HUES64 (cell line): Measurements from ENCODE around the gene BTBD8.
"Not testable (repeated sequence)": the region's sequence is repeated elsewhere in the genome, so short reads cannot be mapped to it uniquely, and the experiment has no call there.

Source experiments
- H3K27ac ChIP-seq: 2 replicates; pipeline ENCODE4 v1.7.0; 2013; ENCODE audit warnings: low read depth, low read length, inconsistent platforms
- H3K27me3 ChIP-seq: 2 replicates; pipeline ENCODE4 v1.6.1; 2013; ENCODE audit warnings: mild to moderate bottlenecking, low read length; ENCODE audit not compliant: insufficient read depth
- H3K36me3 ChIP-seq: 2 replicates; pipeline ENCODE4 v1.6.1; 2013; ENCODE audit warnings: mild to moderate bottlenecking, low read length; ENCODE audit not compliant: insufficient read depth
- H3K4me1 ChIP-seq: 2 replicates; pipeline ENCODE4 v1.6.1; 2013; ENCODE audit warnings: mild to moderate bottlenecking, low read length, moderate library complexity; ENCODE audit not compliant: insufficient read depth
- H3K4me3 ChIP-seq: 2 replicates; pipeline ENCODE4 v1.5.1; 2013; ENCODE audit warnings: mild to moderate bottlenecking, low read length, moderate library complexity
- H3K9ac ChIP-seq: 2 replicates; pipeline ENCODE4 v1.6.1; 2013; ENCODE audit warnings: mild to moderate bottlenecking, low read depth, low read length
- H3K9me3 ChIP-seq: 2 replicates; pipeline ENCODE4 v1.6.1; 2013; ENCODE audit warnings: low read depth, low read length; ENCODE audit not compliant: insufficient read depth
- WGBS: fragments of 150-250, 120-280 bp; methylation state at CpG from one replicate; pipeline ENCODE4 v1.1.7; 2013; ENCODE audit warnings: missing lambda C conversion rate; 5-methylcytosine and 5-hydroxymethylcytosine counted together

Gene BTBD8

GRCh38 chr1:92066321-92066720, 13.8 kb upstream of the BTBD8 start:
- H3K27ac ChIP-seq: no peak overlapping the region
- 96% methylated on average over 8 of the region's 8 CpGs for WGBS
- no peak overlapping the region for H3K4me3 ChIP-seq
- no peaks in the 10 kb centered on the region for H3K27me3 ChIP-seq
- H3K9me3 ChIP-seq: no peaks in the 10 kb centered on the region
- no peak overlapping the region for H3K9ac ChIP-seq
- peaks cover 3% of the 10 kb centered on the region; the same call in 1 of the 2 replicates for H3K4me1 ChIP-seq
- no peaks in the 10 kb centered on the region for H3K36me3 ChIP-seq

- Histone ChIP-seq H3K27me3 (no peaks in the 10 kb centered on the region), H3K9me3 (no peaks in the 10 kb centered on the region), H3K27ac (no peak overlapping the region), H3K36me3 (no peaks in the 10 kb centered on the region), H3K4me3 (no peak overlapping the region), H3K4me1 (peaks cover 3% of the 10 kb centered on the region; the same call in 1 of the 2 replicates), H3K9ac (no peak overlapping the region)
- WGBS: 85% methylated on average over 2 of the region's 2 CpGs
Observed at GRCh38 chr1:92070892-92071291, 9.3 kb upstream of the BTBD8 start.

GRCh38 chr1:92074446-92074845, 5.7 kb upstream of the BTBD8 start:
- H3K36me3 ChIP-seq, H3K9me3 ChIP-seq, H3K4me3 ChIP-seq, H3K4me1 ChIP-seq, H3K27ac ChIP-seq, H3K9ac ChIP-seq, H3K27me3 ChIP-seq: not testable (repeated sequence)

DNA sequence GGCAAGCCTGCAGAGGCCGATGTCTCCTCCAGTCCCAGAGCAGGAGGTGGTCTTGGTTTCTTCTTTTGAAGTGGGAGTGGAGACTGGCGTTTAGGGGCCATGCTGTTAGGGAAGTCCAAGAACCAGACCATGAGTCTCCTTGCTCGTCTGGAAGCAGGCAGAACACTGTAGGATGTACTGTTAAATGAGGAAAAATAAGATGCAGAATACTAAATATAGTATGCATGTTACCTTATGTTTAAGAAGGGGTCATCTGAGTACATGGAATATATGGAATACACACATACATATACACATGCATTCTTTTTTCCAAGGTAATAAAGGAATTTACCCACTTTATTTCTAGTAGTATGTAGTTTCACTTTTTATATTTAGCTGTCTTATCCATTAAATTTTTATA, 4.8 kb upstream of the BTBD8 start, which contains the start of gene SETSIP:
TSS of gene SETSIP (minus strand) at position 101 of the 400 bp plus-strand sequence. CDS start at position 101, 0 bp downstream.
- Histone ChIP-seq H3K27ac (no peak within 1 kb of the TSS), H3K36me3 (no peaks in the 10 kb centered on the region), H3K4me1 (peaks cover 3% of the 10 kb centered on the region; the same call in 1 of the 2 replicates), H3K4me3 (no peak within 1 kb of the TSS), H3K27me3 (no peaks in the 10 kb centered on the region), H3K9me3 (no peaks in the 10 kb centered on the region), H3K9ac (no peak within 1 kb of the TSS)
- WGBS: 88% methylated on average over 3 of the region's 3 CpGs

GRCh38 chr1:92076363-92076762, 3.8 kb upstream of the BTBD8 start:
- no peaks in the 10 kb centered on the region for H3K27me3 ChIP-seq
- no peak overlapping the region for H3K4me3 ChIP-seq
- no peaks in the 10 kb centered on the region for H3K36me3 ChIP-seq
- H3K27ac ChIP-seq: no peak overlapping the region
- H3K9me3 ChIP-seq: no peaks in the 10 kb centered on the region
- WGBS: 96% methylated on average over 5 of the region's 5 CpGs
- no peaks in the 10 kb centered on the region for H3K4me1 ChIP-seq
- H3K9ac ChIP-seq: no peak overlapping the region

DNA sequence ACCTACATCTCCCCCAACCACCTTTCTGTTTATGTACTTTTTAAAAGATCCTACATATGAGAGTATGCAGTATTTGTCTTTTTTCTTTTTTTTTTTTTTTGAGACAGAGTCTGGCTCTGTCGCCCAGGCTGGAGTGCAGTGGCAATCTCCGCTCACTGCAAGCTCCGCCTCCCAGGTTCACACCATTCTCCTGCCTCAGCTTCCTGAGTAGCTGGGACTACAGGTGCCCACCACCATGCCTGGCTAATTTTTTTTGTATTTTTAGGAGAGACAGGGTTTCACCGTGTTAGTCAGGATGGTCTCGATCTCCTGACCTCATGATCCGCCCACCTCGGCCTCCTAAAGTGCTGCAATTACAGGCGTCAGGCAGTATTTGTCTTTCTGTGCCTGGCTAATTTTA, 2.1 kb upstream of the BTBD8 start:
- not testable (repeated sequence) for H3K4me3 ChIP-seq, H3K27ac ChIP-seq, H3K9me3 ChIP-seq, H3K9ac ChIP-seq, H3K36me3 ChIP-seq, H3K27me3 ChIP-seq, H3K4me1 ChIP-seq
- WGBS: 98% methylated on average over 8 of the region's 8 CpGs

- Histone ChIP-seq H3K4me3 (peak overlapping the region; percentile 71), H3K9ac (no peak overlapping the region), H3K36me3 (no peaks in the 10 kb centered on the region), H3K4me1 (no peaks in the 10 kb centered on the region), H3K9me3 (peaks cover 3% of the 10 kb centered on the region; the same call in 1 of the 2 replicates), H3K27ac (peak overlapping the region; percentile 82; the same call in 1 of the 2 replicates), H3K27me3 (no peaks in the 10 kb centered on the region)
- WGBS: 90% methylated on average over 6 of the region's 7 CpGs
Observed at GRCh38 chr1:92079441-92079840, 704 bp upstream of the BTBD8 start.

DNA sequence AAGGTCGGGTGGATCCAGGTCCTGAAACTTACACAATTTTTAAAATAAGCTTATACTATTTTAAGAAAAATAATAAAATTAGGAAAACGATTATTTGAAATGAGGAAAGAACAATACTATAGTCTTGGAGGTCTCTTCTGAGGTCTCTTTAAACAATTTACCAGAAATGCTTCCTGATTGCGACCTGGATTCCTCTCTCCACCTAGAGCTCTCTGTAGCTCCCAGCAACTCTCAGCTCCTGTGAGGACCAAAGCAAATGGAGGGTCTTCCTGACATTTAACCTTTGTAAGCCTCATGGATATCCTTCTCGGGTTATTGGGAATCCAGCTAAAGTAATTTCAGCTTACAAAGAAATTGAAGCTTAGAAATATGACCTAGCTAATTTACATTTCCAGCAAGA, 886 bp downstream of the BTBD8 start:
- peak overlapping the region; percentile 74 for H3K9ac ChIP-seq
- H3K27ac ChIP-seq: peak overlapping the region; percentile 82; the same call in 1 of the 2 replicates
- peaks cover 17% of the 10 kb centered on the region for H3K9me3 ChIP-seq
- H3K4me1 ChIP-seq: no peaks in the 10 kb centered on the region
- peak overlapping the region; percentile 71 for H3K4me3 ChIP-seq
- no peaks in the 10 kb centered on the region for H3K36me3 ChIP-seq
- H3K27me3 ChIP-seq: no peaks in the 10 kb centered on the region
- WGBS: 59% methylated on average over 3 of the region's 4 CpGs

- Histone ChIP-seq H3K4me3 (no peak overlapping the region), H3K27ac (no peak overlapping the region), H3K9ac (no peak overlapping the region), H3K9me3 (peaks cover 25% of the 10 kb centered on the region), H3K36me3 (no peaks in the 10 kb centered on the region), H3K4me1 (no peaks in the 10 kb centered on the region), H3K27me3 (no peaks in the 10 kb centered on the region)
- WGBS: 92% methylated on average over 1 of the region's 1 CpG
Observed at GRCh38 chr1:92084651-92085050, 4.5 kb downstream of the BTBD8 start.

GRCh38 chr1:92085727-92086126, 5.6 kb downstream of the BTBD8 start:
- Histone ChIP-seq H3K27ac (no peak overlapping the region), H3K4me3 (no peak overlapping the region), H3K36me3 (no peaks in the 10 kb centered on the region), H3K4me1 (no peaks in the 10 kb centered on the region), H3K9ac (no peak overlapping the region), H3K27me3 (no peaks in the 10 kb centered on the region), H3K9me3 (peaks cover 25% of the 10 kb centered on the region)
- 93% methylated on average over 4 of the region's 4 CpGs for WGBS

DNA sequence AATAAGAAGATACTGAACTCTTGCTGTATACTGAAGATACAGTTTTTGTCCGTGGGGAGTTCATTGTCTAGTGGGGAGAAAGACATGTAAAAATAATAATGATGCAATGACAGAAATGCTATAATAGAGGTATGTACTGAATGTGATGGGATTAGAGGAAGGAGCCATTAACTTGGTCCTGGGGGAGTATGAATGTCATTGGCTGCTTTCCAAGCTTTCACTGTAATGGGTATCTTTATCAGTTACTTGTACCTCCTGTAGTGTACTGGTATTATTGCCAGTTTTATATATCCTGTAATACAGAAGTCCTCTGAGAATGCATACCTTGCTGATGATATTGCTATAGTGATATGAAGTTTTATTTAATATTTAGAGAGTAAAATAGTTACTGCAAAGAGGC, 7.4 kb downstream of the BTBD8 start:
- H3K4me3 ChIP-seq: no peak overlapping the region
- H3K36me3 ChIP-seq: no peaks in the 10 kb centered on the region
- no peak overlapping the region for H3K9ac ChIP-seq
- WGBS: 88% methylated on average over 1 of the region's 1 CpG
- H3K9me3 ChIP-seq: peaks cover 25% of the 10 kb centered on the region
- H3K27ac ChIP-seq: no peak overlapping the region
- no peaks in the 10 kb centered on the region for H3K27me3 ChIP-seq
- no peaks in the 10 kb centered on the region for H3K4me1 ChIP-seq

- no peaks in the 10 kb centered on the region for H3K36me3 ChIP-seq
- no peak overlapping the region for H3K4me3 ChIP-seq
- H3K27ac ChIP-seq: no peak overlapping the region
- no peaks in the 10 kb centered on the region for H3K27me3 ChIP-seq
- no peak overlapping the region for H3K9ac ChIP-seq
- no peaks in the 10 kb centered on the region for H3K4me1 ChIP-seq
- 91% methylated on average over 4 of the region's 5 CpGs for WGBS
- H3K9me3 ChIP-seq: peaks cover 2% of the 10 kb centered on the region; the same call in 1 of the 2 replicates
Observed at GRCh38 chr1:92091625-92092024, 11.5 kb downstream of the BTBD8 start.
